ENCODE measurements around the gene DACH1.
"Not testable (repeated sequence)": the region's sequence is repeated elsewhere in the genome, so short reads cannot be mapped to it uniquely, and the experiment has no call there.

Gene DACH1

DNA sequence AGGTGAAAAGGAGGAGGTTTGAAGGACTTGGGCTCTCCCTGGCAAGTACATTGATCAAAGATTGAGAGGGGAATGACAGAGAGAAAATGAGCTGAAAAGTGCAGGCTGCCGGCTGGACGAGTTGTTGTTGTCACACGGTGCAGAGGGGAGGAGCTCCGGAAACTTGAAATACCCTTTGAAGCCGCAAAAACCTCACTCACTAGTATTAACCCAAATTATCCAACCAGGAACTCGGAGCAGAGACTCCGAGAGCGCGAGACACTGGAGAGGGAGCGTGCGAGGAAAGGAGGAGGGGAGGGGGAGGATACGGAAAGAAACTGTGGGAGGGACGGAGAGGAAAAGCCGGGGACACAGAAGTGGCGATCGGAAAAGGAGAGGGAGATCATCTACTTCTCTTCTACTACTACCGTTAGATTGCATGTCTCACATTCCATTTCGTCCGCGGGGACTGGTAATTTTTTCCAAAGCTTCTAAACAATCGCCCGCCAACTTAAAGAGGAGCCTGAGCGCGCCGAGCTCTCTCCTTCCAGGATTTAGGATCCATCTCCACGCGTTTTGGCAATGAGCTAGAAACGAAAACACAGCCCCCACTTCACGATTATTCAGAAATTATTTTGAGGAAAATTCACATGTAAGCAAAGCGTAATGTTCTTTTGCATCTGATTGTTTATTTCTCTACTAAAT is at the start of gene DACH1:
TSS of gene DACH1 (minus strand) at position 74 of the 684 bp plus-strand sequence.
- no peak for DNase-seq (ENCODE audit: low read depth)

DNA sequence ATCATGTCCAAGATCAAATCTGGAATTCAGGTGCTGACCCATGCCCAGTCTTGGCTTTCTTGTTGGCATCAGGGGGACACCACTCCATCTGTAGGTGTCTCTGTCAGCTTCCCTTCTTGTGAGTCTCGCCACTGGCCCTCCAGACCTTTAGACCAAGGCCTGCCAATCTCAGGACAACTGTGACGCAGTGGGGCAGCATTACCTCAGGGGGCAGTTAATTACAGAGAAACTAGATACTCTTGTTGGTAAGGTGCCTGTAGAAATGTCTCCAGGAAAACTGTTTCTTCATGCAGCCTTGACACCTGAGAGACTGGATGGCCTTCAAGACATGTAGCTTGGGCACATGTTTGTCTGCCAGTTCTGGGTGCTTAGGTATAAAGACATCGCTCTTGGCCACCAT is 46.7 kb upstream of the DACH1 start:
- no peak for DNase-seq (ENCODE audit: low read depth)

DNA sequence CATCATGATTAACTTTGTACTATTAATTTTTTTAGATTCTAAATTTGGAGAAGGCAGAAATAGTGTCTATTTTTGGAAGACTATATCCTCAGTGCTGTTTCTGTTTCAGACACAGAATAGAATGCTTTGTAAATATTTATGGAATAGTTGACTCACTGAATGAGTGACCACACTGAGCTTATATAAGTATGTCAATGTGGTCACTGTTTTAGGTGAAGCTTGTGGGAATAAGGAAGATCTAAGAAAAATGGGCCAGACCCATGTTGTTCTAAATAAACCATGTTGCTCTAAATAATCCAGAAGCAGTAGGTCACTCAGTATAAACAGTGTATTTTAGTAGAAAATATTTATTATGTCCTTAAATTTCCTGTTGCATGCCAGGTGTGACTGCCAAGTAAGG is 45.5 kb upstream of the DACH1 start:
- no peak for DNase-seq (ENCODE audit: low read depth)

DNA sequence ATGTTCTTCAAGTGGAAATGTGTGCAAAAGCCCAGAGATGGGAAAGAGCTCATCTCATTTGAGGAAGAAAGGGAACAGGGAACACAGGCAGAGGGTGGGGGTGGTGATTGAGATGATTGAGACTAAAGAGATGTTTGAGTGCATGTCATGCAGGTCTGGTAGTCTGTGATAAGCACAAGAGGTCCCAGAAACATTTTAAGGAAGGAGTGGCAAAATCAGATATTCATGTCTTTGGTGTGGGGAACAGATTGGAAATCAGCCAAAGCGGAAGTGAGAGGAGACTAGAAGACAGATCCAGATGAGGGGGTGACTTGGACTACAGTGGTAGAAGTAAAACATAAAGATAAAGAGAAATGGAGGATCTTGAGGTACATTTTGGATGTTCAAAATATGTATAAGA is 39.4 kb upstream of the DACH1 start:
- no peak for DNase-seq (ENCODE audit: low read depth)

DNA sequence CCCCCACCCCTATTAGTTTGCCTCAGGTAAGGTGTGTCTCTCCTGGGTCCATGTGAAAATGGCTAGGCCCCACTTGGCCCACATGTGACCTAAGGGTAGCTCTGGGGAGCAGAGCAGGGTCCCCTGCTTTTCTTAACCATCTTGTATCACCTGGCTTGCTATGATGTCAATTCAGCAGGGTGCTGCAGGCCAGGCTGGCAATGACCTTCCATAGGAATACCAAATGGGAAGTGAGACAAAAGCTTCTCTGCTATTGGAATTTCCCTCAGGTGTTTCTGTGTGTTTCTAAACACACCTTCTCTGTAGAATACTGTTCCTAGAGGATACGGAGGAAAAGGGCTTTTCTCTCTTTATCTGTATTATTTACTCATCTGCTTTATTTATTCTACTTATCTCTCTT is 35.7 kb upstream of the DACH1 start:
- no peak for DNase-seq (ENCODE audit: low read depth)

DNA sequence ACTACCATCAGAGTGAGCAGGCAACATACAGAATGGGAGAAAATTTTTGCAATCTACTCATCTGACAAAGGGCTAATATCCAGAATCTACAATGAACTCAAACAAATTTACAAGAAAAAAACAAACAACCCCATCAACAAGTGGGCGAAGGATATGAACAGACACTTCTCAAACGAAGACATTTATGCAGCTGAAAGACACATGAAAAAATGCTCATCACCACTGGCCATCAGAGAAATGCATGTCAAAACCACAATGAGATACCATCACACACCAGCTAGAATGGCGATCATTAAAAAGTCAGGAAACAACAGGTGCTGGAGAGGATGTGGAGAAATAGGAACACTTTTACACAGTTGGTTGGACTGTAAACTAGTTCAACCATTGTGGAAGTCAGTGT is 26.5 kb upstream of the DACH1 start:
- DNase-seq (ENCODE audit: low read depth) = not testable (repeated sequence)

DNA sequence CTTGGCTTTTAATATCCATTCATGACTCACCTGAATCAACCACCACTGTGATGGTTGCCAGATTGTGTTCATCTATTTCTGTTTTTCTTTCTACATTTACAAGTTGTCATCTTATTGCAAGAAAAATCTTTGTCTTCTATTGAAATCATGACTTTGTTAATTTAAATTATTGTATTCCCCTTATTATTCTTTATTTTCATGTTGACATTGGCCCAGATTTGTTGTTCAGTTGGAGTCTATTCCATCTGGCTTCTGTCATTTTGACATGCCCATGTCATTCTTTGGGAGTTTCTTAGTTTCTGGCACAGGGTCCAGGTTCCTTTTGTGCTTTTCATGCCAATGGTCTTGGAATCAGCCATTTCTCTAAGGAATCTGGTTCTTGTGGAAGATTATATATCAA is 19.9 kb upstream of the DACH1 start:
- DNase-seq (ENCODE audit: low read depth) = no peak

DNA sequence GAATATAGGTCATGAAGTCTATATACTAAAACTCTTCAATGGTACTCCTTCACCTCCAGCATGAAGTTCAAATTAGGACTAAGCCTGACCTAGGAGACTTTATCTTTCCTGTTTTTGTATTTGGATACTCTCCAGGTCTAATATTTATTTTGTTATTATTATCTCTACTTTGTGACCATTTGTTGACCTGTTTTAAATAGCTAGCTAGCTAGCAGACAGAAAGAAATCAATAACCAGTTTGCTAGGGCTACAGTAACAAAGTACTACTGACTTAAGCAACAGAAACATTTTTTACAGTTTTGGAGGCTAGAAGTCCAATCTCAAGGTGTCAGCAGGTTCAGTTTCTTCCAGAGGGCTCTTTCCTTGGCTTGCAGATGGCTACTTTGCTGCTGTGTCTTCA is 15.1 kb upstream of the DACH1 start:
- no peak for DNase-seq (ENCODE audit: low read depth)

DNA sequence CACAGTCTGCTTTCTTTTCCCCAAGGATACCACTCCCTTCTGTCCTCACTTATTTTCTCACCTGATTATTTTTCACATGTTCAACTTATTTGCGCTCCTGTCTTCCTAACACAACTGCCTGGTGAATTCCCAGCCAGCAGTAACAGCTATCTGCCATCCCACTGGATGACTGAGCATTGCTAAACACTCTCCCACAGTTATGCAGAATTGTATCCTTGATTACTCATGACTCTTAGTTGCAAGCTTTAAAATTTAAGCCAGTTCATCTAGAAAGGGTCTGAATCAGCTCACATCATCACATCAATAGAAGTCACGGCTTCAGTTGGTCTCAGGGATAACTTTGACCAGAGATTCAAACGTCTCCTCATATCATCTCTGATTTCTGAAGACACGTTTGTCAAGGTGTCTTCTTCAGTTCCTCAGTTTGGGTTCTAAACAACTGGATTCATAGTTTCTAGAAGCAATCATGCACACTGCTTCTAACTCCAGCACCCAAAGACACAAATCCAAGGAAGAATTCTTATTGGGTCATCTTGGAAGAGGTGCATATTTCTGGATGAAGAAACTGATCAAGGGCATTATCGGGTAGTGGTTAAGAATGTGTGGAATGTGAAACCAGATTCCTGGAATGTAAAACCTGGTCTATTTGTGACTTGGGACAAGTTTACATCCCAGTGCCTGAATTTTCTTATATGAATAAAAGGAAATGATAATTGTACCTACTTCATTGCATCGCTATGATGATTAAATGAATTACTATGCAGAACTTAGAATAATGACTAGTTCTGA is 13.9 kb upstream of the DACH1 start:
- no peak for DNase-seq (ENCODE audit: low read depth)

DNA sequence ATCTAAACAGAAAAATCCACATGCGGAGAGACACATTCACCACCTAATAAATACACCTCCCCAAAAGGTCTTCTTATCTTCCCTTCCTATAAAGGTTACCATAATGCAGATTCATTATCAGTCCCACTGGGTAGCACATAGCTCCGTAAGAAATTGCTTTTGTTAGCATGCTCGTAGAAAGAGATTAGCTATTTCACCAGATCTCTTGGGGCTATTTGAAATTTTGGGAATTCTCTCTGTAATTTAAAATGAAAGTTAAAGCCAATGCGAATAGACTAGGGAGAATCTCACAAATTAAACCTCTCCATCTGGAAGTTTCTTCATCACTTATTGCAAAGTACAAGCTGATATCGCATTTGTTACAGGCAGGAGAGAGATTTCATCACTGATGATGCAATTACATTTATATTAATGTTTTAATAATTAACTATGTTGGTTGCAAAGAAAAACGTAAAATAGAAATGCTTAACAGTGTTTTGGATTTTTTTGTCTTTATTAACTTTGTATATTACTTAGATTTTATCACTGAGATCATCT is 12.9 kb upstream of the DACH1 start:
- DNase-seq (ENCODE audit: low read depth) = no peak

DNA sequence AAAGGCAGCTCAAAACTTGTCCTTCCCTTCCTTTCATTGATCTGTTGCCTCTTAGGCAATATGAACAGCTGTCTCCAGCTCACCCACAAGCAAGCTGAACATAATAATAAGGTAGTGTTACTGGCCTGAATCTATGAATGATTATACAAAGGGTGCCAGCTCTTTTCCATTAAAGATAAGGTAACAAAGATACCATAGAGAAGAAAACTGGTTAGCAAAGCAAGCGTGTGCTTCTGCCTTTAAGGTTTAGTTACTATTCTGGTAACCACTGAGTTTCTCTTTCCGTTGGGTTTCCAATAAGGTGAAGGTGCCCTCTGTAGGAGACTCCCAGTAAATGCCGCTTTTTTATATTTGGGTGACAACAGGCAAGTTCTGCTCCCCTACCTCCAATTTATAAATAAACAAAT is 12.1 kb upstream of the DACH1 start:
- DNase-seq (ENCODE audit: low read depth) = no peak

DNA sequence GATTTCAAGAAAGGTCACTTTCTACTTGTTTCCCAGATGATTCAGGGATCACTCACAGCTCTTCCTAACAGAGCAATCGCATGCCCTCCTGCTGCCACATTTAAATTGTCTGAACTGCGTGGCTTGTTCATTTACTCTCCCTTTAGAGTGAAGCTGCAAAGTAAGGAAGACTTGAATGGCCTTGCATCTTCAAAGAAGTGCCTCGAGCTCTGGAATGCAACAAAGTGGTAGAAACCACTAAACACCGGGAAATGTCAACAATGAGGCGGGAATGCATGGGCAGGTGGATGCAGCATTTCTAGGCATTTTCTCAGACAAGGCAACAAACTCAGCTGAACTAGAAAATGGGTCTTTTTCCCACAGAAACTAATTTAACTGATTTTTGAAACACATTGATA is 10.3 kb upstream of the DACH1 start:
- DNase-seq (ENCODE audit: low read depth) = no peak

DNA sequence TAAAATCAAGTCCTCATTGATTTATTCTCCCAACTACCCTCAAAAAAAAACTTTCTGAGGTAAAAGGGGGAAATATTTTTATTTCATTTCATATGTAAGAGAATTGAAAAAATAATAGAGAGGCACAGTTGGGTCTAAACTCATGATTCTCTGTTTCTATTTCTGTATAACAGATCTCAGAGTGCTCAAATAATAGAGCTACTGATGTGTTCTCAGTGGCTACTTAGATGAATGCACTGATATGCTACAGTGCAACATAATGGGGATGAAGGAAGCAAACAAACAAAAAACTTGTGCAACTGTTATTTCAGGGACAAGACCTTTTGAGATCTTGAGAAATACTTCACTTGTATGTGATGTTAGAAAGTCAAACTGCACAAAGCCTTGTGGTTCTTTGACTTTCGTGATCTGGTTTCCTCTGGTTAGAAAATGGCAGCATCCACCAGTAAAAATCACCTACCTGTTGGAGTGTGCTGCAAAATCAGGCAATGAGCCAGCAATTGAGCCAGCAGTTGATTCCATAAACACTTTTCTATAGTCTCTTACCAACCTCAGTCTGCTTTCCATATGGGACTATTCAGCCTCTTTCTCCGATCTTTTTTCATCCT is 9.7 kb upstream of the DACH1 start:
- DNase-seq (ENCODE audit: low read depth) = no peak

DNA sequence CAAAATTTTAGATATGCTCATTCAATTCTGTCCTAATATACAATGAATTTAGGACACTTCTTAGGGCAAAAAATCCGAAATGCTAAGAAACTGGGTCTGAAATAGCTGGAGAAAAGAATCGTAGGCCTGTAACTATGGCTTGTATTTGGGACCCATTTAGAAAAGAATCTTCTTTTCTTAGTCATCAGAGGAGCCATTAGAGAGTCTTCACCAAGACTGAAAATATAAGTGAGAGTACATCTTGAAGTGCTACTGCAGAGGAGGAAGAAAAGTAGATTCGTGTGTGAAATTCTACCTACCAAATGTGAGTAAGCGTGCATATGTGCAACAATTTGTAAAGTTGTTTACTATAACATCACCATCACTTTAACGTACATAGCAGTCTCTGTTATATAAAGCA is 8.8 kb upstream of the DACH1 start:
- no peak for DNase-seq (ENCODE audit: low read depth)

DNA sequence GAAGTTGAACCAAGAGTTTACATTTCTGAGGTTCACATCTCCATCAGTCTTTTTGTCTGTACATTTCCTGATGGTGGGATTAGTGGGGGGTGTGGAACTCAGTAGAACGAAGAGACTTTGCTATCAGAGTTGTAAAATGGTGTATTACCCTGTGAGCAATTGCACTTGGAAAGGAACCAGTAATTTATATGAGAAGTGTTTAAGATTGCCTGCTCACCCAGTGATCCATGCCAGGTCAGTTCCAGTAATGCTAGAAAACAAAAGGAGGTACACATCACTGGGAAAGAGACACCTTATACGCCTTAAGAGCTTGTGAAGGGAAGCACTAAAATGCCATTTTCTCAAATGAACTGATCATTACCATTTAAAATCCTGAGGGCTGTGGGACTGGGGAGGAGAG is 7.5 kb upstream of the DACH1 start:
- no peak for DNase-seq (ENCODE audit: low read depth)

DNA sequence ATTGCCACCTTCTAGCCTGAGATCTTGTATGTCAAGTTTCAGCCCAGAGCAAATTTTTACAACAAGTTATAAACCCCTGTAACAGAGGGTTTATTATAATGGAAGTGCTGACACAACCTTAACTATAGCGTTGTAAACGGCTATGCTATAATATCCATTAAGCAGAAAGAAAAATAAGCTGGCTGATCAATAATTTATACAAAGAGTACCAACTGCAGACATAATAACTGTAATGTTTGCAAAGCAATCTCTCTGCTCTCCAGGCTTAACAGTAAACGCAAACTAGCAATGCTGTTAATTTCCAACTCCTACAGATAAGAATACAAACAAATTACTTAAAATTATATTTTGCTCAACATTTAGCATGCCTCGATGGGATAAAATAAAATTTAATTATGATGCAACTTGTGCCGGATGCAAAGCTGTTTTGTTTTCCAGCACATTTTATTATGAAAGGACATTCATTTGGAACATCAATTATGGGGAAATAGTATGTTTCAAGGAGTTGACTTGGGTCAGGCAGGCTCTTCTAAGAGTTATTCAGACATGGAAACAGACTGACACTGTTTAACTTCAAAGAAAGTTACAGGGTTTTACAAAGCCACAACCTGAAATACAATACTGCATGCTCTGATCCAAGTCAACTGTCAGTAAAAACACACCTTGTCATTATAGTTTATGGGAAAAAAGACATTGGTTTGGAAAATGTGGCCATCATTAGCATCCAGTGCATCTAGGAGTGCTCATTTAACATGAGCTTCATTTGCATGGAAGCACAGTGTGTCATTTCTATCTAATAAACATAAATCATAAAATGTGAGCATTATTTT is 6.6 kb upstream of the DACH1 start:
- DNase-seq (ENCODE audit: low read depth) = no peak

DNA sequence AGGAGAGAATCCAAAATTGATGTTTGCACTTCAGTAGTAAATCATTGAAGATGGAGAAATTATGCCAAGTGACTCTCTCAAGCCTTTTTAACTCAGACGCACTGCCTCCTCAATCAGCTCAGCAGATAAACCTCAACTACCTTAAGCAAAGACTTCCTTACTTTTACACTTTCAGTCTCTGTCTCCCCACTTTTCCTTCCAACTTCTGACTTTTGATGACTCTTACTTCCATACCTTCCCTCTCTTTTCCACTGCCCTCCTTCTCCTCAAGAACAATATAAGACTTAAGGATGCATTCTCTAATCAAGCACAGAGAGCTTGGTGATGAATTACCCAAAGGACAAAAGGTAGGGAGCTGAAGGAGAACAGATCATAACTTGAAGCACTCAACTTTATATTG is 4.8 kb upstream of the DACH1 start:
- no peak for DNase-seq (ENCODE audit: low read depth)

DNA sequence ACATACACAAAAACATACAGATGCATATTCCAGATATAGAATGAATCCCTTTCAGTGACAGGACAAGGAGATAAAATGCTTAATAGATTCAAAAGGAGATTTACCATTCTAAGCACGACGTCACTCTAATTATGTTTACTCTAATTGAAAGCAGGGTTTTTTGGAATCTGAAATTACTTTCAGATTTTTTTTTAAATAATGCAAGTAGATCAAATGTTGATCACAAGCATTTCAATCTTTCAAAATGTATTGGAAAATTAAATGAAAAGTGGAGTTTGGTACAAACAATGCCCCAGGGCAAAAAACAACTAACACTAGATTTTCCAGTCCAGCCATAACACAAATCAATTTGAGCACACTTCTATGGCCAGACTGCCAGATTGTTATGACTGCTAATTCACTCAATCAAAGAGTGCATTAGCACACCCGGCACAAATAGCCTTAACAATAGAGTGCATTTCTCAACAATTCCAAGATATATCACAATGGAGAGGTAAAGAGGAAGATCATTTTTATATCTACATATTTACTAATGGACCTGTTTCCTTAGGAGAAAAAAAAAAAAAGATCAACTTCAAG is 4.3 kb upstream of the DACH1 start:
- DNase-seq (ENCODE audit: low read depth) = no peak

DNA sequence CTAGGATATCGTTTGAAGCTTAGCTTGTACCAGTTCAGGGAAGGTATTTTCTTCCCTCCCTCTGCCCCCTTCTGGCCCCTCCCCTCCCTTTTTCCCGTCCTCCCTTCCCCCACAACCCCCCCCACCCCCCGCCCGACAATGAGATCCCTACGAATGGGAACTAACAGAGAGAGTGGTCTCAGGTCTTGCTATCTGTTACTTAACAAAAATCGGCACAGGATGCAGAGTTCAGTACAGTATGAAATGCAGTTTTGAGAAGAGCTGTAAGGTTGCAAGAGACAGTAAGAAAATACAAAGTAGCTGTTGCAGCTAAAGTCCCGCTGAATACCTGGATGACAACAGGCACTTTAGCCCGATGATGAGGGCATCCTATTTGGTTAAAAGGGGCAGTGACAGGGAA is 3.1 kb upstream of the DACH1 start:
- DNase-seq (ENCODE audit: low read depth) = no peak

DNA sequence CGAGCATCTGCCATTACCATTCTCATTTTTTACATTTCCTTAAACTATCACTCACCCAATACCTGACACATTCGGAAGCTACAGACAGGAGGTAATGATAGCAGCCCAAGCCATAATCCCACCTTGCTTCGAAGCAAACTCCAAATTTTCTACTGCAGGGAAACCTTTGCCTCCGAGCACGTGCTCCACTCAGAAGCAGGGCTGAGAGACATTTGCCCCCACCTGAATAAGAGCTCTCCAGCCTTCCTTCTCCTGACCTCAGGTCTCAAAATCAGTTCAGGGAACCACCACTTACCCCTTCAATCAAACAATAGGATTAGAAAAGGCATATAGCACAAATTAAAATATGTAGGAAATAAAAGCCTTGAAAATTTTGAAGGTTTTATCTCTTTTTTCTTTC is 2.3 kb upstream of the DACH1 start:
- no peak for DNase-seq (ENCODE audit: low read depth)

DNA sequence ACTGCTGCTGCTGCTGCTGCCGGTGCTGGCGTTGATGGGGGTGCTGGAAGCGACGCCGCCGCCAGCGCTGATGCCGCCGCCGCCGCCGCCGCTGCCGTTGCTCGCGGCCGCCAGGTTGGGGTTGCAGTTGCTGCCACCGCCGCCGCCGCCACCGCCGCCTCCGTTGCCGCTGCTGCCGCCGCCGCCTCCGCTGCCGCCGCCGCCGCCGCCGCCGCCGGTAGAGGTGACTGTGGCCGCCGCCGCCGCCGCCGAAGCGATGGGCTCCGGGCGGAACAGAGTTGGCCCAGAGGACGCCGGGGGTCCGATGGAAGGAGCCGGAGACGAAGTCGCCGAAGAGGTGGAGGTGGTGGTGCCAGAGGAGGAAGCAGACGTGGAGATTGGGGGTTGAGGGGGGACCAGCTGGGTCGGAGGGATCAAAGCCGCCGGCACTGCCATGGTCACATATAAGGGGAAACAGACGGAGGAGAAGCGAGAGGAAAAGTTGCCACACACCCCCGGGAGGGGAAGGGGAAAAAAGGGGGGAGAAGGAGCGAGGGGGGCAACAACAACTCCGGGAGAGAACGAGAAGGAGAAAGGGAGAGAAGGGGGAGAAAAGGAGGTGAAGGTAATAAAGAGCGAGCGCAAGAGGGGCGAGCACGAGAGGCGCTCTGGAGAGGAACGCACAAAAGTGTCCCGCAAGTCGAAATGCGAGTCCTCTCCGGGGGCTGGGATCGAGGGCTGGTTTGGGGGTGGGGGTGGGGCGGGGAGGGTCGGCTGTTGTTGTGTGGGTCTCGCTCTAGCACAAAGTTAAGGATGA is 471 bp downstream of the DACH1 start:
- DNase-seq (ENCODE audit: low read depth) = no peak
